Endothelial cell of umbilical vein (primary cell): ENCODE data around the gene WDR11. TPM values are rescaled to one million over a fixed set of nuclear protein-coding genes. Genes with fewer than 3 reads are reported as not detected.

ENCODE experiments used
- BruUV-seq: library from RNA; stranded (reverse); fragments of 400-500 nt; replicated peaks from 2 replicates; lab custom pipeline; 2021; lab: Mats Ljungman, UMichigan
- CTCF ChIA-PET: fragments of 300-600, 350-600 bp; sonication (Branson Sonifier 250); formaldehyde crosslinking; loops from one replicate; lab custom pipeline; 2021; ENCODE audit warnings: antibody characterized with exemption, inconsistent platforms; lab: Charles Lee
- POLR2A ChIA-PET: fragments of 300-600, 350-600 bp; sonication (Branson Sonifier 250); formaldehyde crosslinking; loops from one replicate; lab custom pipeline; 2021; ENCODE audit warnings: antibody characterized with exemption, inconsistent platforms; lab: Charles Lee
- DNase-seq: peaks from one replicate; pipeline ENCODE4 v3.0.0-alpha.2; 2011; ENCODE audit warnings: low read depth, low spot score
- FAIRE-seq: peaks from 2 replicates; lab custom pipeline; 2011; peaks lifted over from hg19 to GRCh38; lab: Jason Lieb, UNC
- H2AFZ ChIP-seq: 2 replicates; pipeline ENCODE4 v1.6.0; 2012; ENCODE audit warnings: low read depth, low read length, control low read depth, inconsistent platforms
- H3K27ac ChIP-seq: 2 replicates; pipeline ENCODE4 v1.5.1; 2011; ENCODE audit warnings: low read depth, mild to moderate bottlenecking, control low read depth, low read length, moderate library complexity; ENCODE audit not compliant: insufficient read depth
- H3K27me3 ChIP-seq, 2 experiments: 2 replicates each; pipeline versions ENCODE4 v1.6.0 to v1.6.1; 2011; ENCODE audit warnings: low read length in 2 of 2, mixed read lengths in 1 of 2; ENCODE audit not compliant: control insufficient read depth in 2 of 2, insufficient read depth in 2 of 2
- H3K36me3 ChIP-seq, 2 experiments: 2 replicates in 1 of 2; 3 replicates in 1 of 2; pipeline ENCODE4 v1.5.1; 2011; ENCODE audit warnings: low read length in 2 of 2, mild to moderate bottlenecking in 1 of 2, moderate library complexity in 1 of 2; ENCODE audit not compliant: control insufficient read depth in 2 of 2, insufficient read depth in 2 of 2; ENCODE audit errors: extremely low read depth in 1 of 2
- H3K4me1 ChIP-seq: 3 replicates; pipeline ENCODE4 v1.5.1; 2011; ENCODE audit warnings: mild to moderate bottlenecking, low read length; ENCODE audit not compliant: control insufficient read depth, insufficient read depth; ENCODE audit errors: extremely low read depth
- H3K4me2 ChIP-seq: 2 replicates; pipeline ENCODE4 v1.6.1; 2011; ENCODE audit warnings: low read length, control low read depth, mixed read lengths; ENCODE audit not compliant: insufficient read depth
- H3K4me3 ChIP-seq, 3 experiments: fragments of 200-600 bp in 1 of 3; sonication (generic), shearing (Covaris generic) in 1 of 3; replicated peaks in 1 of 3; 2 replicates each; pipeline ENCODE4 v1.5.1; 2011 to 2016; ENCODE audit warnings: control low read depth in 3 of 3, low read length in 3 of 3, mild to moderate bottlenecking in 2 of 3, inconsistent platforms in 1 of 3, low read depth in 1 of 3, moderate library complexity in 1 of 3; ENCODE audit not compliant: insufficient read depth in 1 of 3
- H3K79me2 ChIP-seq: 2 replicates; pipeline ENCODE4 v1.6.0; 2012; ENCODE audit warnings: low read length, inconsistent platforms; ENCODE audit not compliant: control insufficient read depth, insufficient read depth
- H3K9ac ChIP-seq: replicated peaks from 2 replicates; pipeline ENCODE3; 2011; ENCODE audit warnings: low read length, control low read depth; ENCODE audit not compliant: insufficient read depth; ENCODE audit errors: extremely low read depth
- H3K9me1 ChIP-seq: replicated peaks from 3 replicates; pipeline ENCODE4 v1.6.0; 2011; ENCODE audit warnings: mild to moderate bottlenecking, low read length; ENCODE audit not compliant: control insufficient read depth, insufficient read depth; ENCODE audit errors: extremely low read depth
- H3K9me3 ChIP-seq: replicated peaks from 2 replicates; pipeline ENCODE4 v1.5.1; 2012; ENCODE audit warnings: low read length, inconsistent platforms; ENCODE audit not compliant: control insufficient read depth, insufficient read depth
- H4K20me1 ChIP-seq: replicated peaks from 2 replicates; pipeline ENCODE3; 2011; ENCODE audit warnings: mild to moderate bottlenecking, low read length; ENCODE audit not compliant: control insufficient read depth, insufficient read depth; ENCODE audit errors: extremely low read depth
- FOS ChIP-seq: IDR thresholded peaks from 2 replicates; pipeline ENCODE4 v1.6.1; 2011; ENCODE audit warnings: mild to moderate bottlenecking, low read length, moderate library complexity, borderline replicate concordance; ENCODE audit not compliant: insufficient read depth
- JUN ChIP-seq: IDR thresholded peaks from 2 replicates; pipeline ENCODE4 v1.6.1; 2011; ENCODE audit warnings: borderline replicate concordance, low read depth; ENCODE audit not compliant: insufficient read length, insufficient read depth
- MYC ChIP-seq: IDR thresholded peaks from one replicate; pipeline ENCODE4 v1.6.1; 2011; ENCODE audit warnings: mild to moderate bottlenecking, low read depth, low read length
- POLR2AphosphoS5 ChIP-seq: IDR thresholded peaks from 2 replicates; pipeline ENCODE4 v1.6.1; 2012; ENCODE audit warnings: low read depth, mild to moderate bottlenecking, control low read depth, low read length, moderate library complexity; ENCODE audit not compliant: insufficient read depth
- dilution Hi-C: fragments of 300-500 bp; cut with MboI; formaldehyde crosslinking; loops from one replicate; pipeline ENCODE4 v1.15.0; 2019; ENCODE audit warnings: low sequenced_read_pairs; ENCODE audit not compliant: extremely low pct_ligation_motif_present
- intact Hi-C: fragments of 100-400 bp; cut with micrococcal nuclease; formaldehyde crosslinking; loops from one replicate; pipeline ENCODE4 v1.10.0; 2022
- polyA plus RNA-seq, 4 experiments: library from polyadenylated mRNA; depleted of rRNA in 3 of 4; stranded (reverse) in 3 of 4; unstranded in 1 of 4; fragments of >200 nt; gene quantifications; 2 replicates each; pipeline versions ENCODE4 v1.2.1 to v1.2.3, GENCODE V29; 2011 to 2012; ENCODE audit warnings: missing spikeins in 1 of 4
- total RNA-seq: library from RNA; stranded (reverse); gene quantifications from 2 replicates; pipeline ENCODE4 v1.2.3, GENCODE V29; 2021
- TF ChIP-seq, protein P1 (sequence below), 2 donors: IDR thresholded peaks; 1 replicate in 1 of 2; 2 replicates in 1 of 2; pipeline ENCODE4 v1.5.1; 2011; ENCODE audit warnings: low read length in 2 of 2, mild to moderate bottlenecking in 2 of 2, moderate library complexity in 2 of 2, control low read depth in 1 of 2, inconsistent platforms in 1 of 2, low read depth in 1 of 2; ENCODE audit not compliant: insufficient read depth in 1 of 2; ENCODE audit errors: extremely low read depth in 1 of 2

Gene WDR11
- total and polyA plus RNA-seq, 2 donors (not counting 3 experiments of a cell fraction or from before 2014, with no cell fraction given): 63.6 to 73.9 TPM

DNA sequence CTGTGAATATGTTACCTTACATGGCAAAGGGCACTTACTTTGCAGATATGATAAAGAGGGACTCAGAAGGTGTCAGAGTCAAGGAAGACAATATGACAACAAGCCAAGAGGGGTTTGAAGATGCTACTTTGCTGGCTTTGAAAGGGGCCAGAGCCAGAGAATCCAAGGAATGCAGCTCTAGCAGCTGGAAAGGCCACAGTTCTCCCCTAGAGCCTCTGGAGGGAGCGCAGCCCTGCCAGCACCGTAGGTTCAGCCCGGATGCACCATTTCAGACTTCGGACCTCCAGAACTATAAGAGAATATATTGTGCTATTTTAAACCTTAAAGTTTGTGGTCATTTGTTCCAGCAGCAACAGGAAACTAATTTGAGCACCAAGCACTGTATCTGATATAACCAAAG, 32.9 kb upstream of the WDR11 start:
- no TSS peak for BruUV-seq
- Histone ChIP-seq H4K20me1 (no peaks in the 10 kb centered on the region), H3K9me3 (no peaks in the 10 kb centered on the region), H3K9ac (no peak overlapping the region), H3K9me1 (no peaks in the 10 kb centered on the region), H3K4me2 (no peak overlapping the region), H3K4me1 (no peaks in the 10 kb centered on the region), H3K27me3 (no peaks in the 10 kb centered on the region), H3K36me3 (no peaks in the 10 kb centered on the region), H2AFZ (no peak overlapping the region), H3K4me3 (no peak overlapping the region), H3K79me2 (no peaks in the 10 kb centered on the region), H3K27ac (no peak overlapping the region)
- POLR2A ChIA-PET: no interaction called here
- dilution Hi-C loops: no loop called here
- intact Hi-C loops: no loop called here
- TF ChIP-seq JUN: no peak
- TF ChIP-seq, protein P1, sequence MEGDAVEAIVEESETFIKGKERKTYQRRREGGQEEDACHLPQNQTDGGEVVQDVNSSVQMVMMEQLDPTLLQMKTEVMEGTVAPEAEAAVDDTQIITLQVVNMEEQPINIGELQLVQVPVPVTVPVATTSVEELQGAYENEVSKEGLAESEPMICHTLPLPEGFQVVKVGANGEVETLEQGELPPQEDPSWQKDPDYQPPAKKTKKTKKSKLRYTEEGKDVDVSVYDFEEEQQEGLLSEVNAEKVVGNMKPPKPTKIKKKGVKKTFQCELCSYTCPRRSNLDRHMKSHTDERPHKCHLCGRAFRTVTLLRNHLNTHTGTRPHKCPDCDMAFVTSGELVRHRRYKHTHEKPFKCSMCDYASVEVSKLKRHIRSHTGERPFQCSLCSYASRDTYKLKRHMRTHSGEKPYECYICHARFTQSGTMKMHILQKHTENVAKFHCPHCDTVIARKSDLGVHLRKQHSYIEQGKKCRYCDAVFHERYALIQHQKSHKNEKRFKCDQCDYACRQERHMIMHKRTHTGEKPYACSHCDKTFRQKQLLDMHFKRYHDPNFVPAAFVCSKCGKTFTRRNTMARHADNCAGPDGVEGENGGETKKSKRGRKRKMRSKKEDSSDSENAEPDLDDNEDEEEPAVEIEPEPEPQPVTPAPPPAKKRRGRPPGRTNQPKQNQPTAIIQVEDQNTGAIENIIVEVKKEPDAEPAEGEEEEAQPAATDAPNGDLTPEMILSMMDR (IDR thresholded peaks at IDR 0.05; ENCODE audit: extremely low read depth in 1 of 2, insufficient read depth in 1 of 2, low read depth in 1 of 2, low read length in 2 of 2): no peak
- TF ChIP-seq MYC: no peak
- CTCF ChIA-PET: interaction anchor here (1.1 kb wide), 1 partner anchor 10 kb away, joined by 3 read pairs; no protein-coding TSS in a partner anchor
- no peak for DNase-seq
- FAIRE-seq: no peak

DNA sequence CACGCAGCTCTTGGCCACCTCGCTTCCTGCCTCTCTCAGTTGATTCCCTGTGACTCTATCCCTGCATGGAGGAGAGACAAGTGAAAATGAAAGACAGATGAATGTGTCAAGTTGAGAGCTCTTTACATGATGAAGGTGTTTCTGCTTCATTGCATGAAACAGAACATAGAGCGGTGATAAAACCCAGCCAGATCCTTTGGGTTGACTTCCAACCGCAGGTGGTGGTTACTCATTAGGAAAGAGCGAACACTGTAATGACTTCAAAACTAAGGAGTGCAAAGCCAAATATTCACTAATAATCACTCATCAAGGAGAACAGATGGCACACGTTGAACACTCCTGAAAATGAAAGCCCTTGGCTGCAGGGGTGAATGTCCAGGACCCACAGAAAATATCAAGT, 31.8 kb upstream of the WDR11 start:
- FAIRE-seq (no peak), DNase-seq (no peak)
- Histone ChIP-seq H3K9me3 (no peaks in the 10 kb centered on the region), H3K4me2 (no peak overlapping the region), H2AFZ (no peak overlapping the region), H3K36me3 (no peaks in the 10 kb centered on the region), H3K9ac (no peak overlapping the region), H3K4me1 (no peaks in the 10 kb centered on the region), H3K27me3 (no peaks in the 10 kb centered on the region), H3K9me1 (no peaks in the 10 kb centered on the region), H3K27ac (no peak overlapping the region), H4K20me1 (no peaks in the 10 kb centered on the region), H3K4me3 (no peak overlapping the region), H3K79me2 (no peaks in the 10 kb centered on the region)
- TF ChIP-seq POLR2AphosphoS5: no peak
- TF ChIP-seq, protein P1 (IDR thresholded peaks at IDR 0.05; ENCODE audit: extremely low read depth in 1 of 2, insufficient read depth in 1 of 2, low read depth in 1 of 2, low read length in 2 of 2): no peak
- no peak for TF ChIP-seq FOS
- dilution Hi-C loops (no loop called here), intact Hi-C loops (no loop called here)
- BruUV-seq: no TSS peak
- POLR2A ChIA-PET: no interaction called here
- CTCF ChIA-PET: interaction anchor here (1.1 kb wide), 1 partner anchor 9 kb away, joined by 3 read pairs; no protein-coding TSS in a partner anchor
